HepG2 (cell line): ENCODE data around the gene ARHGAP15. TPM values are rescaled to one million over a fixed set of nuclear protein-coding genes. Genes with fewer than 3 reads are reported as not detected.

Source experiments
- ATAC-seq: fragments of 200-7000 bp; cut with Tn5 transposase; 3 replicates; pipeline ENCODE4 v1.9.1; 2020; ENCODE audit warnings: mild to moderate bottlenecking, moderate library complexity
- BruUV-seq: library from RNA; stranded (reverse); fragments of 400-500 nt; replicated peaks from 2 replicates; lab custom pipeline; 2021; lab: Mats Ljungman, UMichigan
- CTCF ChIA-PET: fragments of 300-600 bp; formaldehyde crosslinking; extraction: SDS; loops from one replicate; lab custom pipeline; 2021; ENCODE audit warnings: low total read pairs, inconsistent platforms, low intra/inter-chr PET ratio; lab: Yijun Ruan, JAX
- POLR2A ChIA-PET: fragments of 350-600 bp; sonication (Branson Sonifier 250); formaldehyde crosslinking; loops from one replicate; lab custom pipeline; 2020; ENCODE audit warnings: antibody characterized with exemption, inconsistent platforms; lab: Yijun Ruan, JAX
- DNase-seq: peaks from one replicate; pipeline ENCODE4 v3.0.0-alpha.2; 2015; ENCODE audit warnings: low spot score
- FAIRE-seq: peaks from 3 replicates; lab custom pipeline; 2011; peaks lifted over from hg19 to GRCh38; lab: Jason Lieb, UNC
- H2AFZ ChIP-seq: one replicate; pipeline ENCODE4 v1.6.1; 2011; ENCODE audit warnings: low read length, inconsistent platforms
- H3K27ac ChIP-seq: fragments of 300-600 bp; 3 replicates; pipeline ENCODE4 v1.8.0; 2011; ENCODE audit warnings: mixed run types, mild to moderate bottlenecking, mixed read lengths, low read length, inconsistent platforms; ENCODE audit not compliant: insufficient read depth; ENCODE audit errors: extremely low read length
- H3K27me3 ChIP-seq, 2 experiments: fragments of 200-600 bp in 1 of 2; 2 replicates in 1 of 2; 3 replicates in 1 of 2; pipeline versions ENCODE4 v1.6.0 to v1.8.0; 2011; ENCODE audit warnings: low read length in 2 of 2, mild to moderate bottlenecking in 2 of 2, moderate library complexity in 2 of 2, inconsistent platforms in 1 of 2; ENCODE audit not compliant: insufficient read depth in 2 of 2, control insufficient read depth in 1 of 2
- H3K36me3 ChIP-seq, 2 experiments: fragments of 200-600 bp in 1 of 2; replicated peaks in 1 of 2; 2 replicates in 1 of 2; 3 replicates in 1 of 2; pipeline versions ENCODE4 v1.5.1 to v1.8.0; 2011; ENCODE audit warnings: low read length in 2 of 2, inconsistent platforms in 1 of 2; ENCODE audit not compliant: insufficient read depth in 2 of 2, control insufficient read depth in 1 of 2
- H3K4me1 ChIP-seq: 2 replicates; pipeline ENCODE4 v1.5.1; 2012; ENCODE audit warnings: low read length, inconsistent platforms; ENCODE audit not compliant: insufficient read depth
- H3K4me2 ChIP-seq: 2 replicates; pipeline ENCODE4 v1.6.0; 2011; ENCODE audit warnings: low read depth, low read length, inconsistent platforms
- H3K4me3 ChIP-seq, 3 experiments: fragments of 200-600 bp in 1 of 3; sonication (generic), shearing (Covaris generic) in 1 of 3; replicated peaks in 1 of 3; 2 replicates each; pipeline ENCODE4 v1.5.1; 2011 to 2016; ENCODE audit warnings: low read length in 3 of 3, inconsistent platforms in 2 of 3, low read depth in 2 of 3, mild to moderate bottlenecking in 2 of 3, control low read depth in 1 of 3, mixed read lengths in 1 of 3; ENCODE audit not compliant: insufficient read depth in 1 of 3
- H3K79me2 ChIP-seq: one replicate; pipeline ENCODE4 v1.6.1; 2011; ENCODE audit warnings: low read length, inconsistent platforms; ENCODE audit not compliant: insufficient read depth
- H3K9ac ChIP-seq: 2 replicates; pipeline ENCODE4 v1.6.0; 2011; ENCODE audit warnings: mild to moderate bottlenecking, low read depth, low read length, inconsistent platforms; ENCODE audit not compliant: insufficient read depth
- H3K9me3 ChIP-seq: 2 replicates; pipeline ENCODE4 v1.5.1; 2012; ENCODE audit warnings: mild to moderate bottlenecking, low read length
- H4K20me1 ChIP-seq: 2 replicates; pipeline ENCODE4 v1.6.0; 2011; ENCODE audit warnings: inconsistent platforms, mild to moderate bottlenecking, low read length, moderate library complexity; ENCODE audit not compliant: insufficient read depth
- KDM3A ChIP-seq: IDR thresholded peaks from 2 replicates; pipeline ENCODE4 v1.6.1; 2018; ENCODE audit warnings: low read depth, missing compliant biosample characterization
- LBX2 ChIP-seq: sonication (generic); formaldehyde crosslinking; IDR thresholded peaks from 2 replicates; pipeline ENCODE4 v1.5.0; 2020; ENCODE audit warnings: missing genetic modification reagents, mild to moderate bottlenecking, borderline replicate concordance
- RAD51 ChIP-seq: fragments of 450-650 bp; IDR thresholded peaks from 2 replicates; pipeline ENCODE4 v1.6.1; 2016; ENCODE audit warnings: borderline replicate concordance
- TCF7L2 ChIP-seq: IDR thresholded peaks from 2 replicates; pipeline ENCODE4 v1.6.1; 2011; ENCODE audit warnings: mild to moderate bottlenecking, low read depth, low read length, moderate library complexity
- ZBTB40 ChIP-seq, 2 experiments: fragments of 450-650 bp in 1 of 2; sonication (generic) in 1 of 2; formaldehyde crosslinking in 1 of 2; IDR thresholded peaks; 2 replicates each; pipeline versions ENCODE4 v1.6.1 to v1.8.0; 2016 to 2022; ENCODE audit warnings: antibody characterized with exemption in 1 of 2, mild to moderate bottlenecking in 1 of 2, missing genetic modification reagents in 1 of 2
- ZNF24 ChIP-seq: fragments of 450-650 bp; IDR thresholded peaks from 2 replicates; pipeline ENCODE4 v1.6.1; 2017; ENCODE audit warnings: antibody characterized with exemption, mild to moderate bottlenecking
- ZNF260 ChIP-seq: sonication (generic); formaldehyde crosslinking; IDR thresholded peaks from 2 replicates; pipeline ENCODE4 v1.4.0; 2020; ENCODE audit warnings: missing genetic modification reagents, low read depth, mild to moderate bottlenecking, borderline replicate concordance
- ZNF274 ChIP-seq: sonication (generic); formaldehyde crosslinking; IDR thresholded peaks from 2 replicates; pipeline ENCODE4 v1.5.1; 2020; ENCODE audit warnings: mild to moderate bottlenecking, missing genetic modification reagents
- ZNF296 ChIP-seq: sonication (generic); formaldehyde crosslinking; conservative IDR thresholded peaks from 2 replicates; pipeline ENCODE4 v1.5.0; 2020; ENCODE audit warnings: mild to moderate bottlenecking, missing genetic modification reagents
- ZNF547 ChIP-seq: sonication (generic); formaldehyde crosslinking; IDR thresholded peaks from 2 replicates; pipeline ENCODE4 v1.5.1; 2020; ENCODE audit warnings: mild to moderate bottlenecking, missing genetic modification reagents
- ZNF574 ChIP-seq: sonication (generic); formaldehyde crosslinking; IDR thresholded peaks from 2 replicates; pipeline ENCODE4 v1.4.0; 2020; ENCODE audit warnings: missing genetic modification reagents
- ZNF674 ChIP-seq: sonication (generic); formaldehyde crosslinking; IDR thresholded peaks from 2 replicates; pipeline ENCODE4 v1.5.0; 2020; ENCODE audit warnings: low read depth, mild to moderate bottlenecking, missing genetic modification reagents
- ZNF724P ChIP-seq: sonication (generic); formaldehyde crosslinking; IDR thresholded peaks from 2 replicates; pipeline ENCODE4 v1.8.0; 2022; ENCODE audit warnings: missing genetic modification reagents, borderline replicate concordance
- WGBS: methylation state at CpG from one replicate; pipeline ENCODE4 v1.1.6; 2017; ENCODE audit warnings: low lambda C conversion rate; 5-methylcytosine and 5-hydroxymethylcytosine counted together
- in situ Hi-C: cut with HindIII; loops from 2 replicates; pipeline ENCODE4 v1.10.0; 2017; ENCODE audit warnings: low pct_unique_long_range_greater_than_20kb; ENCODE audit not compliant: extremely low pct_ligation_motif_present
- intact Hi-C: fragments of 100-400 bp; cut with micrococcal nuclease; formaldehyde crosslinking; loops from one replicate; pipeline ENCODE4 v1.10.0; 2022; ENCODE audit not compliant: unreplicated experiment
- polyA plus RNA-seq, 8 experiments: library from polyadenylated mRNA; depleted of rRNA in 3 of 8; stranded (reverse) in 7 of 8; unstranded in 1 of 8; fragments of >200 nt; fragmentation: Illumina TruSeq in 4 of 8; extraction: Trizol in 4 of 8; gene quantifications; 2 replicates each; pipeline versions ENCODE4 v1.2.1 to v1.2.3, GENCODE V29; 2011 to 2016; ENCODE audit warnings: low read depth in 4 of 8, missing spikeins in 1 of 8, mixed read lengths in 1 of 8; ENCODE audit not compliant: insufficient read depth in 1 of 8
- total RNA-seq, 5 experiments: library from RNA; depleted of rRNA; stranded (reverse); fragments of >200 nt; fragmentation: Illumina TruSeq; extraction: Trizol; gene quantifications; 2 replicates each; pipeline ENCODE4 v1.2.3, GENCODE V29; 2016; ENCODE audit warnings: low read depth in 1 of 5

Gene ARHGAP15
- total and polyA plus RNA-seq, 2 of the 13 experiments (the other 11 are each of a cell fraction or from before 2014, with no cell fraction given), result 0.04 TPM; not detected in 1

- Histone ChIP-seq H4K20me1 (no peaks in the 10 kb centered on the region), H3K9ac (no peak overlapping the region), H3K27me3 (no peaks in the 10 kb centered on the region), H3K27ac (no peak overlapping the region), H3K79me2 (no peaks in the 10 kb centered on the region), H3K4me1 (no peaks in the 10 kb centered on the region), H3K36me3 (no peaks in the 10 kb centered on the region), H3K4me3 (no peak overlapping the region), H3K9me3 (no peaks in the 10 kb centered on the region), H2AFZ (no peak overlapping the region), H3K4me2 (no peak overlapping the region)
- intact Hi-C loops, result no loop called here
- in situ Hi-C loops, result no loop called here
- WGBS, result 0% methylated on average over 1 of the region's 1 CpG
- ATAC-seq (no peak), FAIRE-seq (no peak), DNase-seq (no peak)
- ChIA-PET POLR2A (no interaction called here), CTCF (no interaction called here)
- BruUV-seq, result no TSS peak
- TF ChIP-seq TCF7L2 (no peak), ZNF674 (CRISPR knock-in tag) (no peak), ZNF574 (CRISPR knock-in tag) (no peak), ZBTB40 (IDR thresholded peaks at IDR 0.05) (no peak), ZBTB40 (CRISPR knock-in tag; IDR thresholded peaks at IDR 0.05) (no peak), KDM3A (CRISPR knock-in tag) (no peak), ZNF547 (no peak), ZNF296 (CRISPR knock-in tag) (no peak), RAD51 (no peak), LBX2 (CRISPR knock-in tag) (no peak), ZNF724P (no peak), ZNF24 (no peak), ZNF274 (CRISPR knock-in tag) (no peak), ZNF260 (CRISPR knock-in tag) (no peak)
Observed at GRCh38 chr2:143146366-143146765, 17.1 kb downstream of the ARHGAP15 start.
